Gastrocnemius medialis (tissue), 4 donors: ENCODE data around the gene VPS54. TPM values are rescaled to one million over a fixed set of nuclear protein-coding genes. Genes with fewer than 3 reads are reported as not detected.

Source experiments
- ATAC-seq, 2 donors: fragments of 150-250 bp; one replicate each; pipeline ENCODE4 v1.9.1; 2016
- DNase-seq, 2 donors: peaks; one replicate each; pipeline ENCODE4 v3.0.0-alpha.2; 2019
- H3K27ac ChIP-seq, 4 donors: fragments of 200-600 bp; sonication (generic); 1 replicate in 1 of 4; 2 replicates in 3 of 4; pipeline ENCODE4 v1.5.1; 2016 to 2018; ENCODE audit warnings: mild to moderate bottlenecking in 2 of 4, moderate library complexity in 1 of 4
- H3K27me3 ChIP-seq, 3 donors: fragments of 200-600 bp; sonication (generic) in 2 of 3; 1 replicate in 1 of 3; 2 replicates in 2 of 3; pipeline versions ENCODE4 v1.5.1 to v1.6.0; 2016 to 2019; ENCODE audit warnings: mild to moderate bottlenecking in 1 of 3, moderate library complexity in 1 of 3
- H3K36me3 ChIP-seq, 2 donors: fragments of 200-600 bp; sonication (generic) in 1 of 2; one replicate each; pipeline ENCODE4 v1.5.1; 2017 to 2018
- H3K4me1 ChIP-seq, 2 donors: fragments of 200-600 bp; sonication (generic) in 1 of 2; one replicate each; pipeline ENCODE4 v1.5.1; 2016 to 2017; ENCODE audit warnings: mild to moderate bottlenecking in 2 of 2
- H3K4me3 ChIP-seq, 4 donors: fragments of 200-600 bp; sonication (generic) in 3 of 4; 1 replicate in 1 of 4; 2 replicates in 3 of 4; pipeline ENCODE4 v1.5.1; 2016 to 2019; ENCODE audit warnings: mild to moderate bottlenecking in 2 of 4
- H3K9me3 ChIP-seq, 3 donors: fragments of 200-600 bp; sonication (generic) in 2 of 3; 1 replicate in 1 of 3; 2 replicates in 2 of 3; pipeline ENCODE4 v1.5.1; 2016 to 2019
- CTCF ChIP-seq, 5 experiments: fragments of 450-650 bp in 3 of 5; fragments of 200-600 bp in 2 of 5; sonication (generic) in 2 of 5; IDR thresholded peaks in 4 of 5; conservative IDR thresholded peaks in 1 of 5; 1 replicate in 4 of 5; 2 replicates in 1 of 5; pipeline ENCODE4 v1.5.1; 2016 to 2019; ENCODE audit warnings: antibody characterized with exemption in 5 of 5, mild to moderate bottlenecking in 3 of 5, moderate library complexity in 3 of 5
- POLR2A ChIP-seq, 2 donors: fragments of 450-650 bp; IDR thresholded peaks; one replicate each; pipeline ENCODE4 v1.6.1; 2017; ENCODE audit warnings: antibody characterized with exemption in 2 of 2, mild to moderate bottlenecking in 2 of 2, moderate library complexity in 2 of 2
- in situ Hi-C, 4 donors: fragments of 200-750 bp; cut with MboI; loops; one replicate each; pipeline versions ENCODE4 v1.15.0 to v1.8.0; 2017; ENCODE audit warnings: low sequenced_read_pairs in 4 of 4
- intact Hi-C: fragments of 100-400 bp; cut with DNase I; formaldehyde crosslinking; loops from one replicate; pipeline ENCODE4 v1.15.1; 2023; ENCODE audit warnings: low total_unique reads
- total RNA-seq, 4 donors: library from RNA; depleted of rRNA; stranded (reverse); fragments of >200 nt; gene quantifications; one replicate each; pipeline versions ENCODE4 v1.1.0 to v1.2.3, GENCODE V29; 2016

VPS54 gene
- total RNA-seq, 4 donors from 2014 or later = 7.9 to 12.4 (median 9.8) TPM

GRCh38 chr2:63846487-63846886, 172.7 kb downstream of the VPS54 start:
- H3K4me1 ChIP-seq = peaks cover 74 to 75% of the 10 kb centered on the region in 2 donors
- no peak for DNase-seq
- H3K27ac ChIP-seq = peak overlapping the region; percentile 94 to 99 (median 98)

GRCh38 chr2:63845866-63846265, 173.4 kb downstream of the VPS54 start:
- H3K4me3 ChIP-seq = peak overlapping the region; percentile 75 to 95 (median 92)
- DNase-seq = no peak
- H3K27me3 ChIP-seq = no peaks in the 10 kb centered on the region
- in situ Hi-C loops (no loop called here), intact Hi-C loops (loop anchor here (10.0 kb wide), 2 partner anchors 299 to 1209 kb away; partner anchors contain the start of genes CEP68 and PELI1)
- no peaks in the 10 kb centered on the region for H3K9me3 ChIP-seq
- no peak for ATAC-seq
- H3K27ac ChIP-seq = peak overlapping the region; percentile 94 to 99 (median 98)
- no peak for TF ChIP-seq POLR2A (IDR thresholded peaks at IDR 0.05)
- TF ChIP-seq CTCF (IDR thresholded peaks at IDR 0.05 in 4 of 5, conservative IDR thresholded peaks at IDR 0.05 in 1 of 5) = no peak
- H3K4me1 ChIP-seq = peaks cover 68% of the 10 kb centered on the region in 2 donors
- H3K36me3 ChIP-seq = no peaks in the 10 kb centered on the region

More at GRCh38 chr2:63846487-63846886, 172.7 kb downstream of the VPS54 start:
- no peak for ATAC-seq
- Histone ChIP-seq H3K9me3 (no peaks in the 10 kb centered on the region), H3K4me3 (peak overlapping the region in 2 of 4 donors; percentile 94 to 95), H3K27me3 (no peaks in the 10 kb centered on the region), H3K36me3 (no peaks in the 10 kb centered on the region)
- intact Hi-C loops (loop anchor here (10.0 kb wide), 2 partner anchors 298 to 1208 kb away; partner anchors contain the start of genes CEP68 and PELI1), in situ Hi-C loops (no loop called here)
- TF ChIP-seq CTCF (IDR thresholded peaks at IDR 0.05 in 4 of 5, conservative IDR thresholded peaks at IDR 0.05 in 1 of 5) (no peak), POLR2A (IDR thresholded peaks at IDR 0.05) (no peak)

GRCh38 chr2:63844616-63845015, 174.6 kb downstream of the VPS54 start:
- DNase-seq (no peak), ATAC-seq (no peak)
- peak overlapping the region; percentile 94 to 99 (median 98) for H3K27ac ChIP-seq
- peaks cover 56 to 60% of the 10 kb centered on the region in 2 donors for H3K4me1 ChIP-seq
- TF ChIP-seq POLR2A (IDR thresholded peaks at IDR 0.05) = no peak
- no peak for TF ChIP-seq CTCF (IDR thresholded peaks at IDR 0.05 in 4 of 5, conservative IDR thresholded peaks at IDR 0.05 in 1 of 5)
- H3K27me3 ChIP-seq = no peaks in the 10 kb centered on the region
- intact Hi-C loops (loop anchor here (5.0 to 10.0 kb wide), 5 partner anchors 132 to 1210 kb away; partner anchors contain the start of genes CEP68, PELI1 and VPS54), in situ Hi-C loops (no loop called here)
- no peaks in the 10 kb centered on the region for H3K9me3 ChIP-seq
- H3K4me3 ChIP-seq = peak overlapping the region; percentile 75 to 95 (median 92)
- no peaks in the 10 kb centered on the region for H3K36me3 ChIP-seq

- H3K9me3 ChIP-seq = no peaks in the 10 kb centered on the region
- H3K36me3 ChIP-seq = no peaks in the 10 kb centered on the region
- ATAC-seq (no peak), DNase-seq (no peak)
- in situ Hi-C loops = no loop called here
- peak overlapping the region; percentile 94 to 99 (median 98) for H3K27ac ChIP-seq
- peaks cover 51 to 55% of the 10 kb centered on the region in 2 donors for H3K4me1 ChIP-seq
- intact Hi-C loops = loop anchor here (2.0 to 10.0 kb wide), 6 partner anchors 131 to 1211 kb away; partner anchors contain the start of genes CEP68, MDH1, PELI1 and VPS54
- no peaks in the 10 kb centered on the region for H3K27me3 ChIP-seq
- peak overlapping the region; percentile 75 to 95 (median 92) for H3K4me3 ChIP-seq
- no peak for TF ChIP-seq POLR2A (IDR thresholded peaks at IDR 0.05)
- TF ChIP-seq CTCF (IDR thresholded peaks at IDR 0.05 in 4 of 5, conservative IDR thresholded peaks at IDR 0.05 in 1 of 5) = no peak
Observed at GRCh38 chr2:63843791-63844190, 175.4 kb downstream of the VPS54 start.
